Testis (tissue), 3 donors: ENCODE data around the gene COG1. TPM values are rescaled to one million over a fixed set of nuclear protein-coding genes. Genes with fewer than 3 reads are reported as not detected.

ENCODE experiments used
- DNase-seq: peaks from one replicate; pipeline ENCODE4 v3.0.0-alpha.2; 2019
- H3K27ac ChIP-seq, 2 donors: fragments of 200-600 bp; sonication (generic); one replicate each; pipeline ENCODE4 v1.5.1; 2019
- H3K27me3 ChIP-seq: fragments of 200-600 bp; sonication (generic); one replicate; pipeline ENCODE4 v1.5.1; 2019
- H3K36me3 ChIP-seq: fragments of 200-600 bp; sonication (generic); one replicate; pipeline ENCODE4 v1.5.1; 2017; ENCODE audit warnings: low read depth; ENCODE audit errors: missing control alignments
- H3K4me1 ChIP-seq: fragments of 200-600 bp; sonication (generic); one replicate; pipeline ENCODE4 v1.5.1; 2019
- H3K4me3 ChIP-seq, 2 donors: fragments of 200-600 bp; sonication (generic); one replicate each; pipeline ENCODE4 v1.5.1; 2017 to 2019
- H3K9me3 ChIP-seq: fragments of 200-600 bp; sonication (generic); one replicate; pipeline ENCODE4 v1.5.1; 2017
- POLR2A ChIP-seq: fragments of 450-650 bp; IDR thresholded peaks from one replicate; pipeline ENCODE4 v1.6.1; 2017; ENCODE audit warnings: antibody characterized with exemption, mild to moderate bottlenecking, moderate library complexity
- WGBS, 2 donors: methylation state at CpG; one replicate each; pipeline ENCODE4 v1.1.5; 2018; 5-methylcytosine and 5-hydroxymethylcytosine counted together
- intact Hi-C: fragments of 100-400 bp; cut with DNase I; formaldehyde crosslinking; loops from one replicate; pipeline ENCODE4 v1.15.1; 2023; ENCODE audit warnings: low total_unique reads
- polyA plus RNA-seq: library from polyadenylated mRNA; stranded (reverse); fragments of 350-450 nt; fragmentation: Illumina TruSeq; extraction: RNeasy Lipid Tissue Mini Kit (QIAGEN cat#74804); gene quantifications from one replicate; pipeline ENCODE4 v1.2.3, GENCODE V29; 2014; ENCODE audit warnings: low read depth, low replicate concordance; ENCODE audit not compliant: insufficient read depth
- total RNA-seq, 2 donors: library from RNA; depleted of rRNA; stranded (reverse); fragments of >200 nt; gene quantifications; one replicate each; pipeline ENCODE4 v1.2.3, GENCODE V29; 2016
- TF ChIP-seq, protein P1 (sequence below), 3 experiments: fragments of 450-650 bp in 2 of 3; fragments of 200-600 bp in 1 of 3; sonication (generic) in 1 of 3; IDR thresholded peaks; one replicate each; pipeline ENCODE4 v1.5.1; 2016 to 2019; ENCODE audit warnings: antibody characterized with exemption in 3 of 3, mild to moderate bottlenecking in 2 of 3, moderate library complexity in 1 of 3

COG1 gene
- total and polyA plus RNA-seq, 3 donors from 2014 or later = 56.3 to 61.8 (median 58.3) TPM

GRCh38 chr17:73234736-73235135, 41.9 kb downstream of the COG1 start:
- TF ChIP-seq, protein P1, sequence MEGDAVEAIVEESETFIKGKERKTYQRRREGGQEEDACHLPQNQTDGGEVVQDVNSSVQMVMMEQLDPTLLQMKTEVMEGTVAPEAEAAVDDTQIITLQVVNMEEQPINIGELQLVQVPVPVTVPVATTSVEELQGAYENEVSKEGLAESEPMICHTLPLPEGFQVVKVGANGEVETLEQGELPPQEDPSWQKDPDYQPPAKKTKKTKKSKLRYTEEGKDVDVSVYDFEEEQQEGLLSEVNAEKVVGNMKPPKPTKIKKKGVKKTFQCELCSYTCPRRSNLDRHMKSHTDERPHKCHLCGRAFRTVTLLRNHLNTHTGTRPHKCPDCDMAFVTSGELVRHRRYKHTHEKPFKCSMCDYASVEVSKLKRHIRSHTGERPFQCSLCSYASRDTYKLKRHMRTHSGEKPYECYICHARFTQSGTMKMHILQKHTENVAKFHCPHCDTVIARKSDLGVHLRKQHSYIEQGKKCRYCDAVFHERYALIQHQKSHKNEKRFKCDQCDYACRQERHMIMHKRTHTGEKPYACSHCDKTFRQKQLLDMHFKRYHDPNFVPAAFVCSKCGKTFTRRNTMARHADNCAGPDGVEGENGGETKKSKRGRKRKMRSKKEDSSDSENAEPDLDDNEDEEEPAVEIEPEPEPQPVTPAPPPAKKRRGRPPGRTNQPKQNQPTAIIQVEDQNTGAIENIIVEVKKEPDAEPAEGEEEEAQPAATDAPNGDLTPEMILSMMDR (IDR thresholded peaks at IDR 0.05) = no peak
- TF ChIP-seq POLR2A = no peak
- H3K4me3 ChIP-seq = no peak overlapping the region
- no peak overlapping the region for H3K27ac ChIP-seq
- no peaks in the 10 kb centered on the region for H3K36me3 ChIP-seq
- intact Hi-C loops = no loop called here
- no peak for DNase-seq
- no peaks in the 10 kb centered on the region for H3K27me3 ChIP-seq
- peaks cover 11% of the 10 kb centered on the region for H3K4me1 ChIP-seq
- no peaks in the 10 kb centered on the region for H3K9me3 ChIP-seq
- WGBS, 2 donors = 86 to 89% methylated on average over 10 of the region's 10 CpGs

DNA sequence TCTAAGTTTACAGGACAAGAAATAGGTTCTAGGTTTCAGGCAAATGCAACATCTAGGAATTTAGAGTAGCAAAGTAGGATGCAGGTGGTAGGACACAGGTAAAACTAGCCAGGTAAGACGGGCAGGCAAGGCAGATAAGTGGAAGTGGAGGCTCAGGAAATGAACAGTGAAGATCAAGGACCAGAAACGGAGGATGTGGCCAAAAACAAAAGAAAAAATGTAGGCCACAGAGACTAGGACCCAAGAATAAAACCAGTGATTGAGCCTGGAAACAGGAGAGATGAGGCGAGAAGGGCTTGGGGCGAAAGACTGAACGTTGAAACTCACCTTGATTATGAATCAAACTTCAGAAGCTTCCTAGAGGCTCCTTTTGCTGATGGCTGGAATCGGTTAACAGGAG, 44.9 kb downstream of the COG1 start:
- H3K27me3 ChIP-seq = no peaks in the 10 kb centered on the region
- intact Hi-C loops = no loop called here
- H3K4me1 ChIP-seq = peaks cover 6% of the 10 kb centered on the region
- no peak for DNase-seq
- H3K27ac ChIP-seq = no peak overlapping the region
- 77 to 78% methylated on average over 6 of the region's 6 CpGs for WGBS, 2 donors
- no peaks in the 10 kb centered on the region for H3K9me3 ChIP-seq
- H3K4me3 ChIP-seq = no peak overlapping the region
- H3K36me3 ChIP-seq = no peaks in the 10 kb centered on the region
- TF ChIP-seq, protein P1 (IDR thresholded peaks at IDR 0.05) = no peak
- TF ChIP-seq POLR2A = no peak

DNA sequence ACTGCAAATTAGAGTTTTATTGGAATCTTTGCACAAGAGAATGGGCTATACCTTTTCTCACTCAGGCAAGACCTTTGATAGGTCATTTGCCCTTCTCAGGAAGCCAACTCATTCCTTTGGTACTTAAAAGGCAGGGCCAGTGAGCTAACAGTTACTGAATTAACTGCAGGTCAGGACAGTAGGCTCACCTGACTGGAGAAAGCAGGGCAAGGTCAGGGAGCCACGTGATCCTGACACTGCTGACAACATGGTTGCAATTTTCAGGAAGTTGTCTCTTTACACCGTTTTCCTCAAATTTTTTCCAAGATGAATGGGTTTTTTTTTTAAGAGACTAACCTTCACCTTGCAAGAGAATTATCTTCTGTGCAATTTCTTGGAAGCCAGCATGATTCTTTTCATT, 47.7 kb downstream of the COG1 start:
- no peaks in the 10 kb centered on the region for H3K4me1 ChIP-seq
- H3K27ac ChIP-seq = no peak overlapping the region
- intact Hi-C loops = no loop called here
- no peaks in the 10 kb centered on the region for H3K9me3 ChIP-seq
- H3K36me3 ChIP-seq = no peaks in the 10 kb centered on the region
- H3K4me3 ChIP-seq = no peak overlapping the region
- DNase-seq = no peak
- 51 to 68% methylated on average over 2 of the region's 2 CpGs for WGBS, 2 donors
- no peaks in the 10 kb centered on the region for H3K27me3 ChIP-seq
- TF ChIP-seq, protein P1 (IDR thresholded peaks at IDR 0.05) = no peak
- no peak for TF ChIP-seq POLR2A

GRCh38 chr17:73247726-73248125, 54.9 kb downstream of the COG1 start:
- H3K36me3 ChIP-seq = no peaks in the 10 kb centered on the region
- WGBS, 2 donors = 79 to 93% methylated on average over 2 of the region's 2 CpGs
- no peak for DNase-seq

GRCh38 chr17:73248532-73248931, 55.7 kb downstream of the COG1 start:
- H3K27me3 ChIP-seq = no peaks in the 10 kb centered on the region
- intact Hi-C loops = no loop called here
- no peak for DNase-seq
- H3K27ac ChIP-seq = no peak overlapping the region
- H3K4me3 ChIP-seq = no peak overlapping the region
- no peaks in the 10 kb centered on the region for H3K4me1 ChIP-seq
- no peaks in the 10 kb centered on the region for H3K36me3 ChIP-seq
- H3K9me3 ChIP-seq = no peaks in the 10 kb centered on the region
- 83 to 90% methylated on average over 10 of the region's 10 CpGs for WGBS, 2 donors
- TF ChIP-seq, protein P1 (IDR thresholded peaks at IDR 0.05) = no peak
- TF ChIP-seq POLR2A = no peak

More at GRCh38 chr17:73247726-73248125, 54.9 kb downstream of the COG1 start:
- H3K4me1 ChIP-seq = no peaks in the 10 kb centered on the region
- intact Hi-C loops = no loop called here
- H3K27ac ChIP-seq = no peak overlapping the region
- H3K27me3 ChIP-seq = no peaks in the 10 kb centered on the region
- no peaks in the 10 kb centered on the region for H3K9me3 ChIP-seq
- TF ChIP-seq, protein P1 (IDR thresholded peaks at IDR 0.05) = no peak
- no peak for TF ChIP-seq POLR2A
- H3K4me3 ChIP-seq = no peak overlapping the region
